ENCODE measurements around the gene SAFB2. TPM values are rescaled to one million over a fixed set of nuclear protein-coding genes. Genes with fewer than 3 reads are reported as not detected.

SAFB2 gene
- total and polyA plus RNA-seq, 2 experiments from 2014 or later, result 55.5 to 71.8 TPM

DNA sequence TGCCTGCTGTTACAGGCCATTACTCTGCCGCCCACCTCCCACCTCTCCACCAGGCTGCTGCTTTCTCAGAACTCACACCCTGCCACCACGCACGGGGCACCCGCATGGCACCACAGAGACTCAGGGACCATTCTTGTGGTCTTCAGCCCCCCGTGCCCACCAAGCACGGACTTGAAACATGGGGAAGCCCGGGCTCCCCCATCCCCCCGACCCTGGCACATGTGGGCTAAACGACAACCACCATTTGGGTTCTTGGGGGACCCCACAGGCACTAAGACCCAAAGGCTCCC lies 31.8 kb downstream of the SAFB2 start:
- Histone ChIP-seq H3K27me3 (no peaks in the 10 kb centered on the region), H3K4me3 (no peak overlapping the region), H3K9me3 (ENCODE audit: low read depth) (no peaks in the 10 kb centered on the region), H3K36me3 (peaks cover 67% of the 10 kb centered on the region), H3K27ac (no peak overlapping the region), H3K4me1 (ENCODE audit: low read depth) (peaks cover 10% of the 10 kb centered on the region)
- TF ChIP-seq, protein P1, sequence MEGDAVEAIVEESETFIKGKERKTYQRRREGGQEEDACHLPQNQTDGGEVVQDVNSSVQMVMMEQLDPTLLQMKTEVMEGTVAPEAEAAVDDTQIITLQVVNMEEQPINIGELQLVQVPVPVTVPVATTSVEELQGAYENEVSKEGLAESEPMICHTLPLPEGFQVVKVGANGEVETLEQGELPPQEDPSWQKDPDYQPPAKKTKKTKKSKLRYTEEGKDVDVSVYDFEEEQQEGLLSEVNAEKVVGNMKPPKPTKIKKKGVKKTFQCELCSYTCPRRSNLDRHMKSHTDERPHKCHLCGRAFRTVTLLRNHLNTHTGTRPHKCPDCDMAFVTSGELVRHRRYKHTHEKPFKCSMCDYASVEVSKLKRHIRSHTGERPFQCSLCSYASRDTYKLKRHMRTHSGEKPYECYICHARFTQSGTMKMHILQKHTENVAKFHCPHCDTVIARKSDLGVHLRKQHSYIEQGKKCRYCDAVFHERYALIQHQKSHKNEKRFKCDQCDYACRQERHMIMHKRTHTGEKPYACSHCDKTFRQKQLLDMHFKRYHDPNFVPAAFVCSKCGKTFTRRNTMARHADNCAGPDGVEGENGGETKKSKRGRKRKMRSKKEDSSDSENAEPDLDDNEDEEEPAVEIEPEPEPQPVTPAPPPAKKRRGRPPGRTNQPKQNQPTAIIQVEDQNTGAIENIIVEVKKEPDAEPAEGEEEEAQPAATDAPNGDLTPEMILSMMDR (IDR thresholded peaks at IDR 0.05; ENCODE audit: low read depth, low read length), result no peak
- DNase-seq (ENCODE audit: low read depth in 1 of 2, low spot score in 1 of 2), result no peak

DNA sequence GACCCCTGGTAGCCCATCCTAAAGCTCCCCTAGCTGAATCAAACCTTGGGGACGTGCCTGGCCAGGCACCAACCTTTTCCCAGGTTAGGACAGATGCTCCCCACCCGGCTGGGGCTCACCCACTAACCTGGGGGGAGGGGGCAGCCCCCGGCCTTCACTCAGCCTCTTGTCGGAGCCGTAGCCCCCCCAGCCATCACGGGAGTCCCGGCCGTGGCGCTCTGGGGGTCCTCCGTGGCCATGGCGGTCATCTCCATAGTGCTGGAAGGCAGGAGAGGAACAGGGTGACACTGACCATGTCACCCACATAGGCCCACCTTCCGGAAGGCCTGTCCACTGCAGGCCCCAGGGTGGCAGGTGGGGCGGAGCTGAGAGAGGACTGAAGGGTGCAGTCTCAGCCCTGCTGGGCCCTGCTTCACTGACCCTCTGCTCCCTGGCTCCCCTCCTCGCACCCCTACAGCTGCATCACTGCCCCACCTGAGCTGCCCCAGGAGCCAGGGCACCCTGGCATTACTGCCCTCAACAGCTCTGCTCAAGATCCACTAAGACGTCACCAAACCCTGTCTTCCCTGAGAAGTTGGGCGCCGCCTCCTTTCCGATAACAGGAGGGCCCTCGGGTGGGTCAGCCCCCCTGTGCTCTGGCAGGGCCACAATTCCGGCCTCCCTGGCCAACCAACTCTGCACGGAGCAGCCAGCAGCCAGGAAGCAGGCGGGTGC lies 32.3 kb downstream of the SAFB2 start:
- Histone ChIP-seq H3K36me3 (peaks cover 62% of the 10 kb centered on the region), H3K4me3 (no peak overlapping the region), H3K27ac (no peak overlapping the region), H3K4me1 (ENCODE audit: low read depth) (peaks cover 14% of the 10 kb centered on the region), H3K9me3 (ENCODE audit: low read depth) (no peaks in the 10 kb centered on the region), H3K27me3 (no peaks in the 10 kb centered on the region)
- TF ChIP-seq, protein P1 (IDR thresholded peaks at IDR 0.05; ENCODE audit: low read depth, low read length), result no peak
- DNase-seq (ENCODE audit: low read depth in 1 of 2, low spot score in 1 of 2), result no peak

DNA sequence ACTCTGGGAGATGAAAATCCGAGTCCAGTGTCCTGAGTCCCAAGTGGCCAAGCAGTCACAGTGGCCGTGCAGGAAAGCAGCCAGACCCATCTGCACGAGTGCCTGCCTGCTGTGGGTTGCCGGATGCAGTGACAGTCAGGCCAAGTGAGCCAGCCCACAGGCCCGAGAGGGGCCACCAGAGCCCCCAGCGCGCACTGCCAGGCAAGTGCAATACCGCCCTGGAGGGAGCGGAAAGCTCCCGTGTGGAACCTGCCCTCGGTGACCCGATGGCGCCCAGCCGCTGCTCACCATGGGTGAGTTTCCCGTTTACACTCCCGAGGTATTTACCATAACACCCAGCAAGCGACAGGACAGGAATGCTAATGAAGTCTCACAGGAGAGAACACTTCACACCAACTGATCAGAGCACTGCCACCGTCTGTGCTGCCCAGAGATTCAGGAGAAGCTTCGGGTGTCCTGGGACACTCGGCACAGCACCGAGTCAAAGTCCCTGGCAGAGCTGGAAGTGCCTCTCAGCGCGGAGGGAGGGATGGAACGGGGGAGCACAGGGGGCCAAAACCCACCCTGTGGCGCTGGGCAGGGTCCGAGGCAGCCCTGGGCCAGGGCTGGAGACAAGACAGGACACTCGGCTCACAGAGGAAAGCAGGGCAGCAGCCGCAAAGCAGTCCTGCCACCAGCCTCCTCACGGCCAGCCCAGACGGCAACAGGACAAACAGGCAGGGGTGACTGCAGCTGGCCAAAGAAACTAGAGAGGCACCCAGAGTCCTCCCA lies 33.5 kb downstream of the SAFB2 start:
- no peaks in the 10 kb centered on the region for H3K9me3 ChIP-seq (ENCODE audit: low read depth)
- TF ChIP-seq, protein P1 (IDR thresholded peaks at IDR 0.05; ENCODE audit: low read depth, low read length), result no peak
- no peaks in the 10 kb centered on the region for H3K27me3 ChIP-seq
- peaks cover 17% of the 10 kb centered on the region for H3K4me1 ChIP-seq (ENCODE audit: low read depth)
- H3K36me3 ChIP-seq, result peaks cover 56% of the 10 kb centered on the region
- no peak overlapping the region for H3K4me3 ChIP-seq
- no peak overlapping the region for H3K27ac ChIP-seq
- DNase-seq (ENCODE audit: low read depth in 1 of 2, low spot score in 1 of 2), result no peak

DNA sequence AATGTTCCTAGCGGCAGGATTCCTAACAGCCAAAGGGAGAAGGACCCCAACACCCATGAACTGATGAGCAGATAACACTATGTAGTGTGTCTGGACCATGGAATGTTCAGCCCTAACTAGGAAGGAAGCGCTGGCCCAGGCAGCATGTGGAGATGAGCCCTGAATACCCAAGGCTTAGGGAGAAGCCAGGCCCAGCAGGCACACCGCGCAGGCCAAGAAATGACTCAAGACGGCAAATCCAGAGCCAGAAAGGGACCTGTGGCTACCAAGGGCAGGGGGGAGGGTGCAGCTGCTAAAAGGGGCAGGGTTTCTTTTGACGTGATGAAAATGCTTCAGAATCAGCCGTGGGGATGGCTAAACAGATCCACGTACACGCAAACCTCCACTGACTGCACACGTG lies 34.1 kb downstream of the SAFB2 start:
- TF ChIP-seq, protein P1 (IDR thresholded peaks at IDR 0.05; ENCODE audit: low read depth, low read length), result no peak
- Histone ChIP-seq H3K9me3 (ENCODE audit: low read depth) (no peaks in the 10 kb centered on the region), H3K4me3 (no peak overlapping the region), H3K36me3 (peaks cover 49% of the 10 kb centered on the region), H3K27me3 (no peaks in the 10 kb centered on the region), H3K27ac (no peak overlapping the region), H3K4me1 (ENCODE audit: low read depth) (peaks cover 17% of the 10 kb centered on the region)
- DNase-seq (ENCODE audit: low read depth in 1 of 2, low spot score in 1 of 2), result no peak

DNA sequence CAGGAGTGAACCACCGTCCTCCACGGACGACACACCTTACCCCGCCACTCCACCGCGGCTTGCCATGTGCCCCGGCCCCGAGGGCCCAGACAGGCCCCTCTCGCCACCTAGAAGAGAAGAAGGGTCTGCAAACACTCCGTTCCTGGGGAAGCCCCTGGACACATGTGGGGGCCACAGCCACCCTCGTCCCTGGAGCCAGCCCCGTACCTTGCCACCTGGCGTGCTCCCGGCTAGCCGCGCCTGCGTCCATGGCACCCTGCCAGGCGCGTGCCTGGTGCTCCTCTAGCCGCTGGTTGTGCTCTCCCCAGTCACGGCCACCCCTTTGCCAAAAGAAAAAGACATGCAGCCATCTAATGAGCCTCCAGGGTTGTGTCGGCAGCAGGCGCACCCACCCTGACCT lies 34.9 kb downstream of the SAFB2 start:
- TF ChIP-seq, protein P1 (IDR thresholded peaks at IDR 0.05; ENCODE audit: low read depth, low read length), result no peak
- Histone ChIP-seq H3K4me3 (no peak overlapping the region), H3K4me1 (ENCODE audit: low read depth) (peaks cover 17% of the 10 kb centered on the region), H3K27ac (no peak overlapping the region), H3K9me3 (ENCODE audit: low read depth) (no peaks in the 10 kb centered on the region), H3K27me3 (no peaks in the 10 kb centered on the region), H3K36me3 (peaks cover 41% of the 10 kb centered on the region)
- DNase-seq (ENCODE audit: low read depth in 1 of 2, low spot score in 1 of 2), result no peak

All from cardiac muscle cell (in vitro differentiated cells and primary cell).